Activated CD4-positive, alpha-beta T cell treated with anti-CD3 and anti-CD28 coated beads for 1 hour (primary cell): ENCODE data around the gene KRTAP3-3.
"Not testable (repeated sequence)": the region's sequence is repeated elsewhere in the genome, so short reads cannot be mapped to it uniquely, and the experiment has no call there.

Experiments
- DNase-seq: peaks from one replicate; pipeline ENCODE4 v3.0.0-alpha.2; 2020

KRTAP3-3 gene

GRCh38 chr17:40993839-40994238 is at the start of gene KRTAP3-3:
TSS of gene KRTAP3-3 (minus strand) at chr17:40994164. CDS start at chr17:40994097, 67 bp downstream.
- no peak for DNase-seq

- DNase-seq: no peak
These were observed 49.0 kb upstream of the KRTAP3-3 start for GRCh38 chr17:41042953-41043352.

- DNase-seq: not testable (repeated sequence)
These were observed 47.0 kb upstream of the KRTAP3-3 start, which contains the start of gene KRTAP1-1 for GRCh38 chr17:41040783-41041571. TSS of gene KRTAP1-1 (minus strand) at chr17:41041450. CDS start at chr17:41041397, 53 bp downstream.

- DNase-seq: no peak
These were observed 43.9 kb upstream of the KRTAP3-3 start for GRCh38 chr17:41037853-41038350.

- not testable (repeated sequence) for DNase-seq
These were observed 40.5 kb upstream of the KRTAP3-3 start, which contains the start of gene KRTAP1-3 for GRCh38 chr17:41034346-41034935. TSS of gene KRTAP1-3 (minus strand) at chr17:41034874. CDS start at chr17:41034821, 53 bp downstream.

GRCh38 chr17:41029633-41030245 is 35.8 kb upstream of the KRTAP3-3 start, which contains the start of gene KRTAP1-4:
TSS of gene KRTAP1-4 (minus strand) at chr17:41030195. CDS start at chr17:41030078, 117 bp downstream.
- DNase-seq: no peak

GRCh38 chr17:41026715-41027471 is 32.9 kb upstream of the KRTAP3-3 start, which contains the start of gene KRTAP1-5:
TSS of gene KRTAP1-5 (minus strand) at chr17:41027208. CDS start at chr17:41027155, 53 bp downstream.
- DNase-seq: no peak

- no peak for DNase-seq
These were observed 30.7 kb upstream of the KRTAP3-3 start for GRCh38 chr17:41024697-41025096.

GRCh38 chr17:41020336-41020735 is 26.4 kb upstream of the KRTAP3-3 start:
- no peak for DNase-seq

- no peak for DNase-seq
These were observed 25.5 kb upstream of the KRTAP3-3 start for GRCh38 chr17:41019415-41019814.

GRCh38 chr17:41018541-41018940 is 24.6 kb upstream of the KRTAP3-3 start:
- no peak for DNase-seq

- DNase-seq: no peak
These were observed 22.7 kb upstream of the KRTAP3-3 start for GRCh38 chr17:41016578-41017215.

GRCh38 chr17:41015454-41015853 is 21.5 kb upstream of the KRTAP3-3 start:
- DNase-seq: no peak

GRCh38 chr17:41013606-41014005 is 19.6 kb upstream of the KRTAP3-3 start:
- no peak for DNase-seq

- DNase-seq: no peak
These were observed 19.2 kb upstream of the KRTAP3-3 start for GRCh38 chr17:41013181-41013580.

GRCh38 chr17:41012326-41013120 is 18.6 kb upstream of the KRTAP3-3 start:
- DNase-seq: no peak

GRCh38 chr17:41010441-41010840 is 16.5 kb upstream of the KRTAP3-3 start:
- no peak for DNase-seq

- DNase-seq: no peak
These were observed 16.0 kb upstream of the KRTAP3-3 start for GRCh38 chr17:41009936-41010335.

GRCh38 chr17:41009301-41009760 is 15.4 kb upstream of the KRTAP3-3 start:
- DNase-seq: no peak

GRCh38 chr17:41008811-41009210 is 14.8 kb upstream of the KRTAP3-3 start, which contains the start of gene KRTAP3-1:
TSS of gene KRTAP3-1 (minus strand) at chr17:41009128. CDS start at chr17:41009074, 54 bp downstream.
- no peak for DNase-seq

- DNase-seq: no peak
These were observed 10.4 kb upstream of the KRTAP3-3 start for GRCh38 chr17:41004397-41004796.
